ENCODE data around the gene SLC7A6.

Gene SLC7A6

DNA sequence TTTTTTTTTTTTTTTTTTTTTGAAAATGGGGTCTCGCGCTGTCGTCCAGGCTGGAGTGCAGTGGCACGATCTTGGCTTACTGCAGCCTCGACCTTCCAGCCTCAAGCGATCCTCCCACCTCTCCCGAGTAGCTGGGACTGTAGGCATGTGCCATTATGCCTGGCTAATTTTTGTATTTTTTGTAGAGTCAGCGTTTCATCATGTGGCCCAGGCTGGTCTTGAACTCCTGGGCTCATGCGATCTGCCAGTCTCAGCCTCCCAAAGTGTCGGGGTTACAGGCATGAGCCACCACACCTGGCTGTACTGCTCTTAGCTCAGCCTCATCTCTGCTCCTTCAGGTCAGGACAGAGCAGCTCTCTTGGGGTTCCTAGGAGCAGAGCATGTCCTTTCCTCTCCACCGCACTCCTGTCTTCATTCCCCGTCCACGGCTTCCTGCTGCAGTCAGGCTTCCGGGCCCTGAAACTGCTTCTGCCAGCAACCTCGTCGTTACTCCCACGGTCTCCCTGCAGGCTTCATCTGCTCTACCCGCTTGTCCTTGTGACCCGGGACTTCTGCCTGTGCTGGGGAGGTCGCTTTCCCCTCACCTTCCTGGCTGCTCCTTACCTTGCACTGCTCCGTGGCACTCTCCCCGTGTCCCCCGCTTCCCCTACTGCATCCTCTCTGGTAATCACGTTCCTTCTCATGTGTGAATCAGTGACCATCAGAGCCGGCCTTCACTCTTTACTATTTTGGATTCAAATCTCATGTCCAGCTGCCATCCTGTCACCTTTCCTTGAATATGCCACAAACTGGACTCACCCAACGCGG, 84.5 kb downstream of the SLC7A6 start:
- DNase-seq: no peak

DNA sequence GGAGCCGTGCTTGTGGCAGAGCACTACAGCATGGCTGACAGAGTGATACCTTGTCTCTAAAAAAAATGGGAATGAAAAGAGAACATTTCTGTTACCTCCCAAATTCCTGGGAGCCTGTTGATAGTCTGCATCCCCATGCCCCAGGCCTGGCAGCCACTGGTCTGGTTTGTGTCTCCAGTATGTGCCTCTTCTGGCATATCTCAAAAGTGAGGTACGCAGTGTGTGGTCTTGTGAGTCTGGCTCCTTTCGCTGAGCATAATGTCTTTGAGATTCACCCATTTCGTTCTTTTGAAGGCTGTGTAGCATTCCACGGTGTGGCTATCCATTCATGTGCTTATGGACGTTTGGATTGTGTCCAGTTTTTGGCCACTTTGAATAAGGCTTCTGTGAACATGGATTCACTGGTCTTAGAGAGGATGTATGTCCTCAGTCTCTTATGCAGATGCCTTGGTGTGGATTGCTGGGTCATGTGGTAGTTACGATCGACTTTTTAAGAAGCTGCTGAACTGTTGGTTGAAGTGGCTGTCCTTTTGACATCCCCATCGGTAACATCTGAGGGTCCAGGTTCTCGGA, 85.6 kb downstream of the SLC7A6 start:
- DNase-seq: no peak

DNA sequence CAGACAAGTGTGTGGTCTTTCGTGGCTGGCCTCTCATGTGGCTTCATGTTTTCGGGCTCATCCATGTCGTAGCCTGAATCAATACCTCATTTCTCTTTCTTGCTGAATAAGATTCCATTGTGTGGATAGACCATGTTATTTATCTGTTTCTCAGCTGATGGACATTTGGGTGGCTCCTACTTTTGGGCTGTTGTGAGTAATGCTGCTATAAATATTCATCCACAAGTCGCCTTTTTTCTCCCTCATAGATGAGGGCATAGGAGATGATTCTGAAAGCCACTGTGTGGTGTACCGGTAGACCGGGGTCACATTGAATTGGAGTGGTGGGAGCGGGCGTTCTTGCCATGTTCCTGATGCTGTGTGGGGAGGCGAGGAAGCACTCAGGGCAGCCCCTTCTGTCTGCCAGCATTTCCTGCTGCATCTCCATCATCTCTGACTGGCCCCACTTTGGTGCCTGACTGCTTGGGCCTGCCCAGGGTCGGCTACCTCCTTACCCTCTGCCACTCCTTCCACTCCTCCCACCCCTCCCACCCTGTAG, 86.6 kb downstream of the SLC7A6 start:
- DNase-seq: no peak
